Neuronal stem cell (in vitro differentiated cells): ENCODE measurements around the gene LMO2.
"Not testable (repeated sequence)": the region's sequence is repeated elsewhere in the genome, so short reads cannot be mapped to it uniquely, and the experiment has no call there.

Source experiments
- DNase-seq: peaks from one replicate; pipeline ENCODE4 v3.0.0-alpha.2; 2013; ENCODE audit warnings: low spot score
- H2AFZ ChIP-seq: one replicate; pipeline ENCODE4 v1.6.1; 2013; ENCODE audit warnings: mild to moderate bottlenecking, low read length, inconsistent platforms
- H2AK5ac ChIP-seq: 2 replicates; pipeline ENCODE4 v1.6.1; 2013; ENCODE audit warnings: low read depth, mild to moderate bottlenecking, inconsistent platforms, low read length, moderate library complexity, mixed read lengths
- H2BK120ac ChIP-seq: 2 replicates; pipeline ENCODE4 v1.6.1; 2013; ENCODE audit warnings: low read depth, mild to moderate bottlenecking, inconsistent platforms, low read length, moderate library complexity, mixed read lengths
- H2BK12ac ChIP-seq: one replicate; pipeline ENCODE4 v1.6.1; 2013; ENCODE audit warnings: low read length, inconsistent platforms
- H2BK15ac ChIP-seq: 2 replicates; pipeline ENCODE4 v1.6.1; 2013; ENCODE audit warnings: mild to moderate bottlenecking, low read length, inconsistent platforms, mixed read lengths
- H2BK5ac ChIP-seq: one replicate; pipeline ENCODE4 v1.6.1; 2013; ENCODE audit warnings: inconsistent platforms, mild to moderate bottlenecking, low read length, moderate library complexity
- H3K14ac ChIP-seq: one replicate; pipeline ENCODE4 v1.6.1; 2013; ENCODE audit warnings: low read length, inconsistent platforms
- H3K18ac ChIP-seq: 2 replicates; pipeline ENCODE4 v1.6.1; 2013; ENCODE audit warnings: low read length, inconsistent platforms
- H3K23ac ChIP-seq: 2 replicates; pipeline ENCODE4 v1.6.1; 2013; ENCODE audit warnings: low read depth, mild to moderate bottlenecking, mixed read lengths, low read length, inconsistent platforms; ENCODE audit not compliant: poor library complexity
- H3K27ac ChIP-seq: replicated peaks from 3 replicates; pipeline ENCODE4 v1.5.1; 2013; ENCODE audit warnings: low read length, inconsistent platforms
- H3K27me3 ChIP-seq, 3 experiments: 2 replicates each; pipeline ENCODE4 v1.6.1; 2013; ENCODE audit warnings: low read length in 3 of 3, mild to moderate bottlenecking in 2 of 3, inconsistent platforms in 1 of 3, low read depth in 1 of 3, mixed read lengths in 1 of 3, moderate library complexity in 1 of 3; ENCODE audit not compliant: control insufficient read depth in 3 of 3, insufficient read depth in 3 of 3
- H3K36me3 ChIP-seq, 2 donors: replicated peaks in 1 of 2; 2 replicates each; pipeline ENCODE4 v1.6.1; 2013; ENCODE audit warnings: low read length in 2 of 2; ENCODE audit not compliant: control insufficient read depth in 2 of 2, insufficient read depth in 2 of 2
- H3K4ac ChIP-seq: 2 replicates; pipeline ENCODE4 v1.6.1; 2013; ENCODE audit warnings: inconsistent platforms, mild to moderate bottlenecking, low read length, moderate library complexity
- H3K4me1 ChIP-seq, 2 donors: 1 replicate in 1 of 2; 2 replicates in 1 of 2; pipeline ENCODE4 v1.6.1; 2013; ENCODE audit warnings: low read length in 2 of 2, low read depth in 1 of 2; ENCODE audit not compliant: control insufficient read depth in 2 of 2, insufficient read depth in 1 of 2
- H3K4me2 ChIP-seq: one replicate; pipeline ENCODE4 v1.6.1; 2013; ENCODE audit warnings: mild to moderate bottlenecking, low read length, inconsistent platforms; ENCODE audit not compliant: insufficient read depth, poor library complexity, severe bottlenecking
- H3K4me3 ChIP-seq, 2 donors: 2 replicates each; pipeline ENCODE4 v1.5.1; 2013; ENCODE audit warnings: low read length in 2 of 2, mild to moderate bottlenecking in 2 of 2, inconsistent platforms in 1 of 2, moderate library complexity in 1 of 2
- H3K79me1 ChIP-seq: one replicate; pipeline ENCODE4 v1.6.1; 2013; ENCODE audit warnings: low read depth, mild to moderate bottlenecking, inconsistent platforms, low read length, moderate library complexity
- H3K9ac ChIP-seq: one replicate; pipeline ENCODE4 v1.6.1; 2013; ENCODE audit warnings: mild to moderate bottlenecking, low read depth, low read length, inconsistent platforms; ENCODE audit not compliant: poor library complexity
- H3K9me3 ChIP-seq, 2 donors: replicated peaks in 1 of 2; 2 replicates each; pipeline versions ENCODE3 to v1.6.1; 2013; ENCODE audit warnings: low read length in 2 of 2, mild to moderate bottlenecking in 2 of 2, inconsistent platforms in 1 of 2, low read depth in 1 of 2, mixed read lengths in 1 of 2, moderate library complexity in 1 of 2; ENCODE audit not compliant: control insufficient read depth in 2 of 2, insufficient read depth in 1 of 2
- H4K8ac ChIP-seq: one replicate; pipeline ENCODE4 v1.6.1; 2013; ENCODE audit warnings: low read depth, mild to moderate bottlenecking, inconsistent platforms, low read length, moderate library complexity
- H4K91ac ChIP-seq: one replicate; pipeline ENCODE4 v1.6.1; 2013; ENCODE audit warnings: low read length, low read depth, mild to moderate bottlenecking, inconsistent platforms; ENCODE audit not compliant: poor library complexity
- WGBS, 2 donors: extraction: QIAGEN DNeasy Blood & Tissue Kit; methylation state at CpG; one replicate each; pipeline ENCODE4 v1.1.7; 2013; ENCODE audit warnings: missing lambda C conversion rate in 2 of 2, mixed read lengths in 1 of 2; ENCODE audit not compliant: insufficient read length in 2 of 2, insufficient replicate concordance in 1 of 2; ENCODE audit errors: extremely low coverage in 2 of 2; 5-methylcytosine and 5-hydroxymethylcytosine counted together

Gene LMO2

DNA sequence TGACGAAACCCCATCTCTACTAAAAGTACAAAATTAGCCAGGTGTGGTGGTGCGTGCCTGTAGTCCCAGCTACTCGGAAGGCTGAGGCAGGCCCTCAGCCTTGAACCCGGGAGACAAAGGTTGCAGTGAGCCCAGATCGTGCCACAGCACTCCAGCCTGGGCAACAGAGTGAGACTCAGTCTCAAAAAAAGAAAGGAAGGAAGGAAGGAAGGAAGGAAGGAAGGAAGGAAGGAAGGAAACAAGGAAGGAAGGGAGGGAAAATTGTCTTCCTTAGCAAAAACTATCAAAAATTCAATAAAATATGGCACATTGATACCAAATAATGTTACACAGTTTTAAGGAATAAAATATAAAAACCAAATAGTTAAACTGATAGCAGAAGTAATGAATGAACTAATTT lies 54.5 kb downstream of the LMO2 start:
- H3K4me3 ChIP-seq, H3K4me2 ChIP-seq, DNase-seq, H2BK120ac ChIP-seq, H3K4me1 ChIP-seq, H4K8ac ChIP-seq, H3K36me3 ChIP-seq, H2BK15ac ChIP-seq, H2BK5ac ChIP-seq, H3K79me1 ChIP-seq, H3K9ac ChIP-seq, H2BK12ac ChIP-seq, H2AK5ac ChIP-seq, H3K9me3 ChIP-seq, H3K23ac ChIP-seq, H3K27ac ChIP-seq, H2AFZ ChIP-seq, H4K91ac ChIP-seq, H3K4ac ChIP-seq, H3K14ac ChIP-seq, H3K18ac ChIP-seq: not testable (repeated sequence)
- WGBS, 2 donors, result no CpG with 5 or more reads among the region's 5 CpGs
- peaks cover 0 to 17% (median 0%) of the 10 kb centered on the region in 3 experiments for H3K27me3 ChIP-seq

DNA sequence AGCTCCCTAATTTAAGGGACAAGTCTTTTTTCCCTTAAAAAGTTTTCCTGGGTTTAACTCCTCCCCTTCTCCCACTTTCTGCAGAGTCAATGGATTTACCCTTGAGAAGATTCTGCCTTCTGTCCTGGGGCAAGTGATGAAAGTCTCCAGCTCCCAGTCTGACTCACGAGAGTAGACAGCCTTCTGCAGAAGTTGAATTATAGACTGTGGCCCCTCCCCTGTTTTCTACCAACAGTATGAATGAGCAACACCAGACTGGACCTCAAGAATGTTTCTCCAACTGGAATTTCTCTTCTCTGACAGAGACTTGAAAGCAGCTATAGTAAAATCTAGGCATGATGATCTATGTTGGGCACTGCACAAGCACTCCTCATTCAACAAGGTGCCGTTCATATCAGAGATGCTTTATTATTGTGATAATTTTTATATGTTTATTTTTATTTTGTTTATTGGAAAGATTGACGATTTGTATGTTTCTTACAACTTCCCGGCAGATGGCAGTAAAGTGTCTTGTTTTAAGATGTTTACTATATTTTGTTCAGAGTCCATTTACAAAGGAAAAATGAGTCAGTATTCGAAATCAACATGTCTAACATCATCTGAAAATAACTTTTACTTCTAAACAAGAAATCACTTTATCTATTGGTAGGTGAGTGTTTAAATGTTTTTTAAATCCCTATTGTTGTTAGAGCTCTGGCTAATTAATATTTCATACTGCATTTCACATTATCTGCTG lies 56.6 kb downstream of the LMO2 start:
- no peak overlapping the region for H2BK120ac ChIP-seq
- H3K9ac ChIP-seq, result no peak overlapping the region
- no peak for DNase-seq
- H3K27me3 ChIP-seq, result peaks cover 0 to 11% (median 0%) of the 10 kb centered on the region in 3 experiments
- no peak overlapping the region for H4K91ac ChIP-seq
- no peaks in the 10 kb centered on the region for H3K9me3 ChIP-seq
- H2AK5ac ChIP-seq, result no peak overlapping the region
- H3K4me1 ChIP-seq, result no peaks in the 10 kb centered on the region
- no peak overlapping the region for H3K4me2 ChIP-seq
- no peak overlapping the region for H2BK12ac ChIP-seq
- no peak overlapping the region for H3K27ac ChIP-seq
- no peak overlapping the region for H3K23ac ChIP-seq
- H3K4me3 ChIP-seq, result no peak overlapping the region
- WGBS, 2 donors, result 100% methylated on average over 1 of the region's 5 CpGs; no CpG with 5 or more reads in 1 of the 2 donors
- H2BK15ac ChIP-seq, result no peak overlapping the region
- H4K8ac ChIP-seq, result no peak overlapping the region
- H3K18ac ChIP-seq, result no peak overlapping the region
- H3K14ac ChIP-seq, result no peak overlapping the region
- no peaks in the 10 kb centered on the region for H3K36me3 ChIP-seq
- no peak overlapping the region for H3K4ac ChIP-seq
- H2AFZ ChIP-seq, result no peak overlapping the region
- no peaks in the 10 kb centered on the region for H3K79me1 ChIP-seq
- no peak overlapping the region for H2BK5ac ChIP-seq

DNA sequence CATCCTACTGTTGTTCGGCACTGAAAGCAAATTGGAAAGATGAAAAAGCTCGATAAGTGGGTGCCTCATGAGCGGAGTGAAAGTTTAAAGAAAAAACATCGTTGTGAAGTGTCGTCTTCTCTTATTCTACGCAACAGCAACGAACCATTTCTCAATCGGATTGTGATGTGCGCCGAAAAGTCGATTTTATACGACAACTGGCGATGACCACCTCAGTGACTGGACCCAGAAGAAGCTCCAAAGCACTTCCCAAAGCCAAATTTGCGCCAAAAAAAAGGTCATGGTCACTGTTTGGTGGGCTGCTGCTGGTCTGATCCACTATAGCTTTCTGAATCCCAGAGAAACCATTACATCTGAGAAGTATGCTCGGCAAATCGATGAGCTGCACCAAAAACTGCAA lies 59.2 kb downstream of the LMO2 start:
- H2BK15ac ChIP-seq, result no peak overlapping the region
- H3K9ac ChIP-seq, result no peak overlapping the region

DNA sequence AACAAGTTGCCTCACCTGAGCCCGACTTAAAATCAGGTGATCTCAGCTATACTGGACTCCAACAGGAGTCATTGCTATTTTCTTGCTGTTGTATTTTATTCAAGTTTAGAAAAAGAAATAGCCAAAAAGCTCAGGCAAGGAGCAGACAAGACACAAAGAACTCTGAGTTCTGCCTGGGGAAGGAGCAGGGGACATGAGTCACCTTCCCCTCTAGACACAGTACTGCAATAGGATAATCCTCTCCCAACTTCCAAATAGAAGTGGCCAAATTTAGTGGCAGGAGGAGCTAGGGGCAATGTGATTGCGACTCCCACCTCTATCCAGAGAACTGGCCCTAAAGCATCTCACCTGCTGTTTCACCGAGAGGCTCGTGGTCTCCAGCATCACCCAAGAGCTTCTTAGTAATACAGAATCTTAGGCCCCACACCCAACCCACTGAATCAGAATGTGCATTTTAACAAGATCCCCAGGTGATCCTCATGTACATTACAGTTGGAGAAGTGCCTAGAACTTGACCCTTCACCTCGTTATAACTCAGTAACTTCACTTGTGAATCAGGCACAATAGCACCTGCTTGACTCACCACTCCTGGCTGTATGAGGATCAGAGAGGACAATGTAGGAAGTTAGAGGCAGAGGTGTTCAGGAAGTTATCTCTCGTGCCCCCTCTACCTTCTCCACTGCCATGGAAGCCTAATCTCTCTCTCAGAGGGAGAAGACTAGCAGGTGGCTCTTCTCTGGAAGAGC lies 60.8 kb downstream of the LMO2 start:
- Histone ChIP-seq H3K36me3 (no peaks in the 10 kb centered on the region), H4K91ac (no peak overlapping the region), H3K4ac (no peak overlapping the region), H3K27me3 (peaks cover 4 to 48% (median 12%) of the 10 kb centered on the region in 3 experiments), H2BK15ac (no peak overlapping the region), H3K4me2 (no peak overlapping the region), H2AFZ (no peak overlapping the region), H3K4me3 (no peak overlapping the region), H3K27ac (no peak overlapping the region), H4K8ac (no peak overlapping the region), H2BK5ac (no peak overlapping the region), H3K9me3 (no peaks in the 10 kb centered on the region), H3K9ac (no peak overlapping the region), H3K18ac (no peak overlapping the region), H3K23ac (no peak overlapping the region), H2AK5ac (no peak overlapping the region), H2BK12ac (no peak overlapping the region), H2BK120ac (no peak overlapping the region), H3K14ac (no peak overlapping the region), H3K4me1 (peaks cover 0 to 4% of the 10 kb centered on the region in 2 donors), H3K79me1 (no peaks in the 10 kb centered on the region)
- DNase-seq, result no peak
- WGBS, 2 donors, result no CpG with 5 or more reads among the region's 6 CpGs

More for the DNA sequence above, 59.2 kb downstream of the LMO2 start:
- no peak overlapping the region for H2AFZ ChIP-seq
- H3K4me3 ChIP-seq, result no peak overlapping the region
- WGBS, 2 donors, result no CpG with 5 or more reads among the region's 16 CpGs
- H3K4me2 ChIP-seq, result no peak overlapping the region
- H3K79me1 ChIP-seq, result no peaks in the 10 kb centered on the region
- H3K4me1 ChIP-seq, result peaks cover 0 to 4% of the 10 kb centered on the region in 2 donors
- no peak overlapping the region for H4K8ac ChIP-seq
- H3K14ac ChIP-seq, result no peak overlapping the region
- H3K9me3 ChIP-seq, result no peaks in the 10 kb centered on the region
- H2BK12ac ChIP-seq, result no peak overlapping the region
- no peak overlapping the region for H3K27ac ChIP-seq
- peaks cover 4 to 32% (median 10%) of the 10 kb centered on the region in 3 experiments for H3K27me3 ChIP-seq
- DNase-seq, result no peak
- H3K4ac ChIP-seq, result no peak overlapping the region
- H2AK5ac ChIP-seq, result no peak overlapping the region
- no peaks in the 10 kb centered on the region for H3K36me3 ChIP-seq
- no peak overlapping the region for H3K23ac ChIP-seq
- no peak overlapping the region for H2BK5ac ChIP-seq
- no peak overlapping the region for H2BK120ac ChIP-seq
- no peak overlapping the region for H4K91ac ChIP-seq
- no peak overlapping the region for H3K18ac ChIP-seq
